HepG2 (cell line): ENCODE results near the gene GALR3. TPM values are rescaled to one million over a fixed set of nuclear protein-coding genes. Genes with fewer than 3 reads are reported as not detected.

Source experiments
- FOXK2 ChIP-seq: fragments of 450-650 bp; IDR thresholded peaks from 2 replicates; pipeline ENCODE4 v1.6.1; 2016
- YY1 ChIP-seq: IDR thresholded peaks from 2 replicates; pipeline ENCODE4 v1.6.1; 2011; ENCODE audit warnings: low read length, low read depth, moderate library complexity, mild to moderate bottlenecking; ENCODE audit not compliant: insufficient read depth, insufficient replicate concordance
- ZNF12 ChIP-seq: sonication (generic); formaldehyde crosslinking; IDR thresholded peaks from 2 replicates; pipeline ENCODE4 v1.5.0; 2020; ENCODE audit warnings: missing genetic modification reagents
- ZNF232 ChIP-seq: sonication (generic); formaldehyde crosslinking; IDR thresholded peaks from 2 replicates; pipeline ENCODE4 v1.4.0; 2020; ENCODE audit warnings: missing genetic modification reagents, borderline replicate concordance
- ZNF558 ChIP-seq: sonication (generic); formaldehyde crosslinking; IDR thresholded peaks from 2 replicates; pipeline ENCODE4 v1.9.0; 2022; ENCODE audit warnings: mild to moderate bottlenecking, missing genetic modification reagents, borderline replicate concordance
- ZSCAN29 ChIP-seq: sonication (generic); formaldehyde crosslinking; conservative IDR thresholded peaks from 2 replicates; pipeline ENCODE4 v1.4.0; 2020; ENCODE audit warnings: mild to moderate bottlenecking, missing genetic modification reagents
- polyA plus RNA-seq, 8 experiments: library from polyadenylated mRNA; depleted of rRNA in 3 of 8; stranded (reverse) in 7 of 8; unstranded in 1 of 8; fragments of >200 nt; fragmentation: Illumina TruSeq in 4 of 8; extraction: Trizol in 4 of 8; gene quantifications; 2 replicates each; pipeline versions ENCODE4 v1.2.1 to v1.2.3, GENCODE V29; 2011 to 2016; ENCODE audit warnings: low read depth in 4 of 8, missing spikeins in 1 of 8, mixed read lengths in 1 of 8; ENCODE audit not compliant: insufficient read depth in 1 of 8
- total RNA-seq, 5 experiments: library from RNA; depleted of rRNA; stranded (reverse); fragments of >200 nt; fragmentation: Illumina TruSeq; extraction: Trizol; gene quantifications; 2 replicates each; pipeline ENCODE4 v1.2.3, GENCODE V29; 2016; ENCODE audit warnings: low read depth in 1 of 5
- TF ChIP-seq, protein P1 (sequence below): sonication (generic); formaldehyde crosslinking; IDR thresholded peaks from 2 replicates; pipeline ENCODE4 v1.4.0; 2020; ENCODE audit warnings: mild to moderate bottlenecking, missing genetic modification reagents
- TF ChIP-seq, protein P2 (sequence below): sonication (generic); formaldehyde crosslinking; IDR thresholded peaks from 2 replicates; pipeline ENCODE4 v1.8.1; 2023; ENCODE audit warnings: missing genetic modification reagents, inconsistent platforms, borderline replicate concordance
- TF ChIP-seq, protein P3 (sequence below): sonication (generic); formaldehyde crosslinking; IDR thresholded peaks from 2 replicates; pipeline ENCODE4 v1.4.0; 2020; ENCODE audit warnings: low read depth, mild to moderate bottlenecking, missing genetic modification reagents

Gene GALR3
- total and polyA plus RNA-seq, 2 of the 13 experiments (the other 11 are each of a cell fraction or from before 2014, with no cell fraction given): 0.13 TPM; not detected in 1

DNA sequence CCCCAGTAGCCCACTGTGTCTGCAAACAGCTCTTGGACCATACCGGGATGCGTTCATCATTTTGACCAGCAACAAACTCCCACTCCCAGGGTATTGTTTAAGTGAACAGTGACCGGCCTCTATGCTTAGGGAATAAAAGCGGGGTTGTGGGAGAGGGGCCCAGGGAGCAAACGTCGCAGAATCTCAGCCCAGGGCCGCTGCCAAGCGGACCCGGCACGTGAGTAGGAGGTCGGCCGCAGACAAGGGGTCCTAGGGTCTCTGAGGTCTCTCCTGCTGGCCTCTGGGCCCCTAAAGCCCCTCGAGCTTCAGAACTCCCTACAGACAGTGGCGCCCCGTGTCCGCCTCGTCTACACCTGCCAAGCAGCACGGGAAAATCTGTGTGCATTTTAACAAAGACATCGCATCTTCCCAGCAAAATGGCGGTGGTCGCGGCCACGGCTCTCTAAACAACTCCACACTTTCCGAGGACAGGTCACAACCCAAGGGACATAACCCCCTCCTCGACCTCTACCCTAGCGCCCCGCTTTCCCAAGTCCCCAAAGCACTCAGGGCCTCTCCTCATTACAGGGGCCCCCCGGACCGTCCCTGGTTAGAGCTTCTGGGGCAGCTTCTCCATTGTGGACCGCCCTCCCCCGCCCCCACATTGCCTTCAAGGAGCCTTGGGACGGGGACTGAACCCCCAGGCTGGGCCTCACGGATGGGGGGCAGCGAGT lies 19.4 kb upstream of the GALR3 start (continued):
- TF ChIP-seq, protein P1, sequence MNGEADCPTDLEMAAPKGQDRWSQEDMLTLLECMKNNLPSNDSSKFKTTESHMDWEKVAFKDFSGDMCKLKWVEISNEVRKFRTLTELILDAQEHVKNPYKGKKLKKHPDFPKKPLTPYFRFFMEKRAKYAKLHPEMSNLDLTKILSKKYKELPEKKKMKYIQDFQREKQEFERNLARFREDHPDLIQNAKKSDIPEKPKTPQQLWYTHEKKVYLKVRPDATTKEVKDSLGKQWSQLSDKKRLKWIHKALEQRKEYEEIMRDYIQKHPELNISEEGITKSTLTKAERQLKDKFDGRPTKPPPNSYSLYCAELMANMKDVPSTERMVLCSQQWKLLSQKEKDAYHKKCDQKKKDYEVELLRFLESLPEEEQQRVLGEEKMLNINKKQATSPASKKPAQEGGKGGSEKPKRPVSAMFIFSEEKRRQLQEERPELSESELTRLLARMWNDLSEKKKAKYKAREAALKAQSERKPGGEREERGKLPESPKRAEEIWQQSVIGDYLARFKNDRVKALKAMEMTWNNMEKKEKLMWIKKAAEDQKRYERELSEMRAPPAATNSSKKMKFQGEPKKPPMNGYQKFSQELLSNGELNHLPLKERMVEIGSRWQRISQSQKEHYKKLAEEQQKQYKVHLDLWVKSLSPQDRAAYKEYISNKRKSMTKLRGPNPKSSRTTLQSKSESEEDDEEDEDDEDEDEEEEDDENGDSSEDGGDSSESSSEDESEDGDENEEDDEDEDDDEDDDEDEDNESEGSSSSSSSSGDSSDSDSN (CRISPR knock-in tag): peak; percentile 37; the same call in 1 of the 2 replicates
- TF ChIP-seq ZSCAN29 (CRISPR knock-in tag): peak; percentile 96
- no peak for TF ChIP-seq ZNF12 (CRISPR knock-in tag)
- TF ChIP-seq, protein P2, sequence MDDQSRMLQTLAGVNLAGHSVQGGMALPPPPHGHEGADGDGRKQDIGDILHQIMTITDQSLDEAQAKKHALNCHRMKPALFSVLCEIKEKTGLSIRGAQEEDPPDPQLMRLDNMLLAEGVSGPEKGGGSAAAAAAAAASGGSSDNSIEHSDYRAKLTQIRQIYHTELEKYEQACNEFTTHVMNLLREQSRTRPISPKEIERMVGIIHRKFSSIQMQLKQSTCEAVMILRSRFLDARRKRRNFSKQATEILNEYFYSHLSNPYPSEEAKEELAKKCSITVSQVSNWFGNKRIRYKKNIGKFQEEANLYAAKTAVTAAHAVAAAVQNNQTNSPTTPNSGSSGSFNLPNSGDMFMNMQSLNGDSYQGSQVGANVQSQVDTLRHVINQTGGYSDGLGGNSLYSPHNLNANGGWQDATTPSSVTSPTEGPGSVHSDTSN (CRISPR knock-in tag): no peak
- TF ChIP-seq ZNF232 (CRISPR knock-in tag): peak; percentile 85
- TF ChIP-seq FOXK2: no peak
- TF ChIP-seq ZNF558 (CRISPR knock-in tag): 0 out of 2 replicates have a peak, but pooled peaks have one; percentile 30
- TF ChIP-seq, protein P3, sequence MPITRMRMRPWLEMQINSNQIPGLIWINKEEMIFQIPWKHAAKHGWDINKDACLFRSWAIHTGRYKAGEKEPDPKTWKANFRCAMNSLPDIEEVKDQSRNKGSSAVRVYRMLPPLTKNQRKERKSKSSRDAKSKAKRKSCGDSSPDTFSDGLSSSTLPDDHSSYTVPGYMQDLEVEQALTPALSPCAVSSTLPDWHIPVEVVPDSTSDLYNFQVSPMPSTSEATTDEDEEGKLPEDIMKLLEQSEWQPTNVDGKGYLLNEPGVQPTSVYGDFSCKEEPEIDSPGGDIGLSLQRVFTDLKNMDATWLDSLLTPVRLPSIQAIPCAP (CRISPR knock-in tag): 0 out of 2 replicates have a peak, but pooled peaks have one; percentile 23
- peak; percentile 76 for TF ChIP-seq YY1
- TF ChIP-seq, all 625 proteins: peak for 62
